Activated naive CD4-positive, alpha-beta T cell treated with anti-CD3 and anti-CD28 coated beads, Interleukin-2, amount 50 U/mL, for 24 hours (primary cell): ENCODE results near the gene HSD11B1.

Experiments used
- H3K27ac Mint-ChIP-seq: one replicate; pipeline ENCODE4 v1.8.0; 2021; ENCODE audit warnings: mild to moderate bottlenecking, mixed read lengths
- H3K27me3 Mint-ChIP-seq: one replicate; pipeline ENCODE4 v1.8.0; 2021; ENCODE audit warnings: mixed read lengths
- H3K36me3 Mint-ChIP-seq: one replicate; pipeline ENCODE4 v1.8.0; 2021; ENCODE audit warnings: mixed read lengths
- H3K4me1 Mint-ChIP-seq: one replicate; pipeline ENCODE4 v1.8.0; 2021; ENCODE audit warnings: mixed read lengths
- H3K4me3 Mint-ChIP-seq: one replicate; pipeline ENCODE4 v1.8.0; 2021; ENCODE audit warnings: mild to moderate bottlenecking, mixed read lengths
- H3K9me3 Mint-ChIP-seq: one replicate; pipeline ENCODE4 v1.8.0; 2021; ENCODE audit warnings: mixed read lengths

Gene HSD11B1

GRCh38 chr1:209729436-209729835 lies 24.8 kb downstream of the HSD11B1 start:
- peaks cover 49% of the 10 kb centered on the region for H3K4me1 Mint-ChIP-seq
- peaks cover 2% of the 10 kb centered on the region for H3K36me3 Mint-ChIP-seq
- no peak overlapping the region for H3K4me3 Mint-ChIP-seq
- H3K27me3 Mint-ChIP-seq: no peaks in the 10 kb centered on the region
- H3K9me3 Mint-ChIP-seq: peaks cover 13% of the 10 kb centered on the region
- H3K27ac Mint-ChIP-seq: no peak overlapping the region

- H3K4me3 Mint-ChIP-seq: no peak overlapping the region
- no peaks in the 10 kb centered on the region for H3K36me3 Mint-ChIP-seq
- H3K27me3 Mint-ChIP-seq: no peaks in the 10 kb centered on the region
- peaks cover 40% of the 10 kb centered on the region for H3K4me1 Mint-ChIP-seq
- H3K27ac Mint-ChIP-seq: no peak overlapping the region
- H3K9me3 Mint-ChIP-seq: peaks cover 11% of the 10 kb centered on the region
Observed at GRCh38 chr1:209732725-209733124, 28.1 kb downstream of the HSD11B1 start.

- H3K36me3 Mint-ChIP-seq: peaks cover 1% of the 10 kb centered on the region
- peaks cover 35% of the 10 kb centered on the region for H3K4me1 Mint-ChIP-seq
- peak overlapping the region; percentile 18 for H3K27ac Mint-ChIP-seq
- peaks cover 7% of the 10 kb centered on the region for H3K9me3 Mint-ChIP-seq
- peak overlapping the region; percentile 34 for H3K4me3 Mint-ChIP-seq
- H3K27me3 Mint-ChIP-seq: no peaks in the 10 kb centered on the region
Observed at GRCh38 chr1:209733409-209734192, 29.0 kb downstream of the HSD11B1 start.

- H3K9me3 Mint-ChIP-seq: no peaks in the 10 kb centered on the region
- H3K4me1 Mint-ChIP-seq: peaks cover 35% of the 10 kb centered on the region
- H3K36me3 Mint-ChIP-seq: peaks cover 1% of the 10 kb centered on the region
- no peaks in the 10 kb centered on the region for H3K27me3 Mint-ChIP-seq
- no peak overlapping the region for H3K27ac Mint-ChIP-seq
- H3K4me3 Mint-ChIP-seq: no peak overlapping the region
Observed at GRCh38 chr1:209736490-209737117, 32.0 kb downstream of the HSD11B1 start.

- Mint-ChIP-seq H3K4me3 (no peak overlapping the region), H3K27ac (peak overlapping the region; percentile 76), H3K36me3 (peaks cover 1% of the 10 kb centered on the region), H3K9me3 (no peaks in the 10 kb centered on the region), H3K4me1 (peaks cover 40% of the 10 kb centered on the region), H3K27me3 (no peaks in the 10 kb centered on the region)
Observed at GRCh38 chr1:209737118-209737505, 32.5 kb downstream of the HSD11B1 start.

- no peak overlapping the region for H3K4me3 Mint-ChIP-seq
- H3K36me3 Mint-ChIP-seq: peaks cover 1% of the 10 kb centered on the region
- H3K27ac Mint-ChIP-seq: no peak overlapping the region
- H3K27me3 Mint-ChIP-seq: no peaks in the 10 kb centered on the region
- H3K4me1 Mint-ChIP-seq: peaks cover 42% of the 10 kb centered on the region
- no peaks in the 10 kb centered on the region for H3K9me3 Mint-ChIP-seq
Observed at GRCh38 chr1:209738270-209738669, 33.6 kb downstream of the HSD11B1 start.

GRCh38 chr1:209741193-209741592 lies 36.5 kb downstream of the HSD11B1 start:
- Mint-ChIP-seq H3K27ac (no peak overlapping the region), H3K9me3 (no peaks in the 10 kb centered on the region), H3K27me3 (no peaks in the 10 kb centered on the region), H3K36me3 (peaks cover 1% of the 10 kb centered on the region), H3K4me1 (peaks cover 34% of the 10 kb centered on the region), H3K4me3 (no peak overlapping the region)

GRCh38 chr1:209741889-209742288 lies 37.2 kb downstream of the HSD11B1 start:
- Mint-ChIP-seq H3K27ac (peak overlapping the region; percentile 78), H3K9me3 (no peaks in the 10 kb centered on the region), H3K4me3 (no peak overlapping the region), H3K4me1 (peaks cover 34% of the 10 kb centered on the region), H3K27me3 (no peaks in the 10 kb centered on the region), H3K36me3 (peaks cover 1% of the 10 kb centered on the region)

- Mint-ChIP-seq H3K27ac (peak overlapping the region; percentile 15), H3K36me3 (peaks cover 1% of the 10 kb centered on the region), H3K4me1 (peaks cover 35% of the 10 kb centered on the region)
Observed at GRCh38 chr1:209742409-209743144, 37.9 kb downstream of the HSD11B1 start.

GRCh38 chr1:209743145-209743482 lies 38.5 kb downstream of the HSD11B1 start:
- Mint-ChIP-seq H3K27ac (peak overlapping the region; percentile 15), H3K27me3 (no peaks in the 10 kb centered on the region), H3K4me1 (peaks cover 41% of the 10 kb centered on the region), H3K9me3 (no peaks in the 10 kb centered on the region), H3K4me3 (no peak overlapping the region), H3K36me3 (no peaks in the 10 kb centered on the region)

More at GRCh38 chr1:209742409-209743144, 37.9 kb downstream of the HSD11B1 start:
- Mint-ChIP-seq H3K4me3 (no peak overlapping the region), H3K27me3 (no peaks in the 10 kb centered on the region), H3K9me3 (no peaks in the 10 kb centered on the region)

GRCh38 chr1:209746451-209747165 lies 42.0 kb downstream of the HSD11B1 start:
- H3K27ac Mint-ChIP-seq: peak overlapping the region; percentile 80
- peaks cover 67% of the 10 kb centered on the region for H3K4me1 Mint-ChIP-seq
- H3K36me3 Mint-ChIP-seq: no peaks in the 10 kb centered on the region
- H3K4me3 Mint-ChIP-seq: no peak overlapping the region
- no peaks in the 10 kb centered on the region for H3K27me3 Mint-ChIP-seq
- H3K9me3 Mint-ChIP-seq: no peaks in the 10 kb centered on the region

- Mint-ChIP-seq H3K36me3 (no peaks in the 10 kb centered on the region), H3K27me3 (no peaks in the 10 kb centered on the region)
Observed at GRCh38 chr1:209747580-209748262, 43.1 kb downstream of the HSD11B1 start.

GRCh38 chr1:209748620-209749019 lies 44.0 kb downstream of the HSD11B1 start:
- H3K9me3 Mint-ChIP-seq: no peaks in the 10 kb centered on the region
- H3K27ac Mint-ChIP-seq: peak overlapping the region; percentile 99
- peaks cover 70% of the 10 kb centered on the region for H3K4me1 Mint-ChIP-seq
- no peaks in the 10 kb centered on the region for H3K36me3 Mint-ChIP-seq
- no peaks in the 10 kb centered on the region for H3K27me3 Mint-ChIP-seq
- peak overlapping the region; percentile 83 for H3K4me3 Mint-ChIP-seq

More at GRCh38 chr1:209747580-209748262, 43.1 kb downstream of the HSD11B1 start:
- Mint-ChIP-seq H3K9me3 (no peaks in the 10 kb centered on the region), H3K4me3 (peak overlapping the region; percentile 83), H3K27ac (peak overlapping the region; percentile 99), H3K4me1 (peaks cover 65% of the 10 kb centered on the region)

GRCh38 chr1:209749205-209749604 lies 44.6 kb downstream of the HSD11B1 start:
- no peaks in the 10 kb centered on the region for H3K36me3 Mint-ChIP-seq
- no peaks in the 10 kb centered on the region for H3K27me3 Mint-ChIP-seq
- H3K4me1 Mint-ChIP-seq: peaks cover 74% of the 10 kb centered on the region
- peak overlapping the region; percentile 0 for H3K4me3 Mint-ChIP-seq
- peak overlapping the region; percentile 56 for H3K27ac Mint-ChIP-seq
- no peaks in the 10 kb centered on the region for H3K9me3 Mint-ChIP-seq
